GM19372 (cell line): ENCODE results near the gene OR1J4.
"Not testable (repeated sequence)": the region's sequence is repeated elsewhere in the genome, so short reads cannot be mapped to it uniquely, and the experiment has no call there.

Experiments
- ATAC-seq: cut with Tn5 transposase; IDR thresholded peaks from one replicate; pipeline ENCODE4 v1.9.1; 2021; ENCODE audit warnings: mild to moderate bottlenecking, low read depth, moderate library complexity; ENCODE audit not compliant: unreplicated experiment

The OR1J4 gene, protein sequence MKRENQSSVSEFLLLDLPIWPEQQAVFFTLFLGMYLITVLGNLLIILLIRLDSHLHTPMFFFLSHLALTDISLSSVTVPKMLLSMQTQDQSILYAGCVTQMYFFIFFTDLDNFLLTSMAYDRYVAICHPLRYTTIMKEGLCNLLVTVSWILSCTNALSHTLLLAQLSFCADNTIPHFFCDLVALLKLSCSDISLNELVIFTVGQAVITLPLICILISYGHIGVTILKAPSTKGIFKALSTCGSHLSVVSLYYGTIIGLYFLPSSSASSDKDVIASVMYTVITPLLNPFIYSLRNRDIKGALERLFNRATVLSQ

DNA sequence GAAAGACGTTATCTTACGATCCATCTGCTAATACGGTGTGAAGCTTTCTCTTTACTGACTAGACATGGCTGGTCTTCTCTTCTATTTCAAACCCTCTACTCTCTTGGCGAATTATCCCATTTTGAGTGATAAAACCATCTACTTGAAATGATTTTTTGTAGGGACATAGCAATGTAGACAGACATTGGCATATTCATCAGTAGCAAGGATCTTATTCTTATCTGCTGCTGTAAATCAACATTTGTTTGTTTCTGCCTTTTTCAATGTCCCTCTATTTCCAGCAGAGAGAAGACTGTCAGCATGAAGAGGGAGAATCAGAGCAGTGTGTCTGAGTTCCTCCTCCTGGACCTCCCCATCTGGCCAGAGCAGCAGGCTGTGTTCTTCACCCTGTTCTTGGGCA lies at the start of gene OR1J4:
OR1J4 (plus strand) TSS at position 301 of the 400 bp plus-strand sequence; CDS start at position 301, 0 bp downstream.
- ATAC-seq, result no peak

DNA sequence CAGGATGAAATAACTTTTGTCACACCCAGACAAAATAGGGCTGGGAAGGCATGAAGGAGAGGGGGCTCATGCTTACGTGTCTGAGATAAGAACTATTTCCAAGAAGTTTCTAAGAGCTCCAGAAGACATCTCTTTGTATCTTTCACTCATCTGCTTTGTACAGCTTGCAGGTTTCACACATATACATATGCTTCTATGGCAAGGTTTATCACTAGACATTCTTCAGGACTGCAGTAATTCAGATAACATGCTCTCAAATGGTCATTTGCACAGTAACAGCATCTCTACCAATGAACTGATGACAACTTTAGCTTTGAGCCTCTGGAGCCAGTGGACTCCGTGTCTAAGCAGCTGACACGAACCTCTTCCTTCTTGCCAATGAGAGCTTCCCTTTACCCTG lies 44.4 kb upstream of the OR1J4 start:
- ATAC-seq, result no peak

DNA sequence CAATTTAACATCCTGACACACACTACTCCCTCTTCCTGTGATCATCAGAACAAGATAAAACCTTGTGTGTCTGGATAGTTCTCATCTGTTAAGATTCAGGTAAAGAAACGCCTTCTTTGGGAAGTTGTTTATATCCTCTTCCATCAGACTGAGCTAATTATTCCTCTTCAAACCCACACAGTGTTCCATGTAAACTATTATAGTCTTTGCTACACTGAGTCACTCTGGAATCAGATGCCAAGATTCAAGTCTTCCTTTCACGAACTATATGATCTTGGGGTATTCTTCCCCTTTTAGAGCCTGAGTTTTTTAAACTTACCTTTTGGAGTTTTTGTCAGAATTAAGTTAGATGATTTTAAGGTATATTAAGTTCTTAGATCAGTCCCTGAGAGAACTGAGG lies 43.2 kb upstream of the OR1J4 start:
- no peak for ATAC-seq

DNA sequence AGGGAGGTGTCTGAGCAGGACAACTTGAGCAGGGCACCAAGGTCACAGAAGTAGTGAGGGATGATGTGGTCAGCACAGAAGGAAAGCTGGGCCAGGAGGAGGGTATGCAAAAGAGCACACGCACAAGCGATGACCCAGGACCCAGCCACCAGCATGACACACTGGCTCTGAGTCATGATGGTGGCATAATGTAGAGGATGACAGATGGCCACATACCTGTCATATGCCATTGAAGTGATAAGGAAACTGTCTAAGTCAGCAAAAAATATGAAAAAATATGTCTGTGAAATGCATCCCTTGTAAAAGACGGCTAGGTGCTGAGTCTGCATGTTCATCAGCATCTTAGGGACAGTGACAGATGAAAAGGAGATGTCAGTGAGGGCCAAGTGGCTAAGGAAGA lies 41.6 kb upstream of the OR1J4 start:
- ATAC-seq, result no peak

DNA sequence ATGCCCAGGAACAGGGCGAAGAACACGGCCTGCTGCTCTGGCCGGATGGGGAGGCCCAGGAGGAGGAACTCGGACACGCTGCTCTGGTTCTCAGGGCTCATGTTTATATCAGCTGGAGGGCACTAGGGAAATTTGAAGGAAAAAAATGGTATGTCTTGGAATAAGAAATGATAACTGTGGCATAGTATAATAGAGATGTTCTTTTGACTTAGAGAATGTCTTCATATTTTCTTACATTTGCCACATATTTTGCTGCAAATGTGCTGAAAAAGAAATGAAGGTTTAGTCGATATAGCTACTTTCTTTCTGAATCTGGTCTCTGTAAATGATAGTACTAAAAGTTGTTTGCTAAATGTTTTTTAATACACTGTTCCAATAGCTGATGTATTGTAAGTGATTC lies 41.1 kb upstream of the OR1J4 start, which contains the start of gene OR1J1:
OR1J1 (minus strand) TSS at position 101 of the 400 bp plus-strand sequence; CDS start at position 101, 0 bp downstream.
- ATAC-seq, result no peak

DNA sequence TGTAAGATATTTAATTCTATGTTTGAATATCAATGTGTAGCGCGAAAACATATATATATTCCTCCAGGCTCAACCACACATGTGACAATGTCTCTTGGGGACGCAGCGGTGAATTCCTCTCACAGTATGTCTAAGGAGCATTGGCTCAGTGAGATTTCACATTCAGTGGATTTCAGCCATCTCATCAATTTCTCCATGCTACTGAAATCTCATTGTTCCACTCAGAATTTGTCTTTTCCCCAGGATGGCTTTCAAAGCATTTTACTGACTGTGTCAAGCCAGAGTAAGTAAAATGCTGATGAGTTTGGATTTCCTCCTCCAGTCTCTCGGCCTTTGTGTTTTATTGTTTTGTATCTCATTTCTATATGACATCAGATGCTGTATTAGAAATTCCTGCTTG lies 39.9 kb upstream of the OR1J4 start:
- no peak for ATAC-seq

DNA sequence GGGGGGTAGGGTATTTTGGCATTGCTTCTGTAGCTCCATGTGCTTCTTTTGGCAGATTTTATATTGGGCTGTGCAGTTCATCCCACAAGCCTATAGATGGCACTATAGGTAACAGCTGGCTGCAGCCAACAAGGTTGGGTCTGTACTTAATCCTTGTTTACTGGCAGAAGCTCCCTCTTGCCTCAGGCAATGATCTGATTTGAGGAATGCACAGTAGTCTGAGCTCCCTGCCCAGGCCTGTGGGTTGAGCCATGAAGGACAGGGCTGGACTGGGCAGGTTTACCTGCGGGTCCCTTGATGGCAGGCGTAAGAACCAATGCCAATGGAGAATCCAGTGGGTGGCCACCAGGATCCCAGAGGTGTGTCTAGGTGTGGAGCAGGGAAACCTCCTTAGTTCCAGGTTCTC lies 20.1 kb upstream of the OR1J4 start:
- peak; percentile 65 for ATAC-seq

DNA sequence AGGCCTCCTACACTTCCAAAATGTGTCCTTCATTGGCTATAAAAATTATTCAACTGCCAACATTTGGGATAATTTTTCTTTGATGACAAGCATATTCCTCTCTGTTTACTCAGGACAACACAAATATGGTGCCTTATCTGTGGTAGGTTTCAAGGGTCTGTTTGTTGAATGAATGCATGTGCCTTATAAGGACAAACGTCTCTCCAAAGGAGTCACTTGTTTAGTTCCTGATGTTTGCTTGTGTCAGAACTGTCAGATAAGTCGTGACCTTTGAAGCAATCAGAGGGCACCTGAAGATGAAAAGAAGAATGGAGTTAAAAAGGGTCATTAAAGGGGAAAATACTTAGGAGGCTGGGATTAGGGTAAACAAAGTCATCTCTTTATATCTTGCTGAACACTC lies 12.0 kb upstream of the OR1J4 start:
- ATAC-seq, result no peak

DNA sequence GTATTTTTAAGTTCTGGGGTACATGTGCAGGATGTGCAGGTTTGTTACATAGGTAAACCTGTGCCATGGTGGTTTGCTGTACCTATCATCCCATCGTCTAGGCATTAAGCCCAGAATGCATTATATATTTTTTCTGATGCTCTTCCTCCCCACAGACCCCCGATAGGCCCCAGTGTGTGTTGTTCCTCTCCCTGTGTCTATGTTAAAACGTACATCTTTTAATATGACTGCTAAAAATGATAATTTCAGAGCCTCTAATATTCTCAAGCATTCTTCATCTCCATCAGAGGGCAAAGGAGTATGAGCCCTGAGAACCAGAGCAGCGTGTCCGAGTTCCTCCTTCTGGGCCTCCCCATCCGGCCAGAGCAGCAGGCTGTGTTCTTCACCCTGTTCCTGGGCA lies 8.4 kb upstream of the OR1J4 start, which contains the start of gene OR1J2:
OR1J2 (plus strand) TSS at position 301 of the 400 bp plus-strand sequence; CDS start at position 301, 0 bp downstream.
- ATAC-seq, result no peak

DNA sequence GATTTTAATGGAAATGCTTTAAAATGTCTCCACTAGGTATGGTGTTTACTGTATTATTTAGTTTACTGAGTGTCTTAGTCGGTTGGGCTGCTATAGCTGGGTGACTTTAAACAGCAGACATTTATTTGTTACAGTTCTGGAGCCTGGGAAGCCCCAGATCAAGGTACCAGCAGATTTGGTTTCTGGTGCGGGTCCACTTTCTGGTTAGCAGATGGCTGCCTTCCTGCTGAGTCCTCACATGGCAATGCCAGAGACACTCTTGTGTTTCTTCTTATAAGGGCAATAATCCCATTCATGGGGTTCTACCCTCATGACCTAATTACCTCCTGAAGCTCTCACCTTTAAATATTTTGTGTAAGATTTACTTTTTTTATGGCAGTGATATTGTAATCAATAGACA lies 715 bp upstream of the OR1J4 start:
- no peak for ATAC-seq

DNA sequence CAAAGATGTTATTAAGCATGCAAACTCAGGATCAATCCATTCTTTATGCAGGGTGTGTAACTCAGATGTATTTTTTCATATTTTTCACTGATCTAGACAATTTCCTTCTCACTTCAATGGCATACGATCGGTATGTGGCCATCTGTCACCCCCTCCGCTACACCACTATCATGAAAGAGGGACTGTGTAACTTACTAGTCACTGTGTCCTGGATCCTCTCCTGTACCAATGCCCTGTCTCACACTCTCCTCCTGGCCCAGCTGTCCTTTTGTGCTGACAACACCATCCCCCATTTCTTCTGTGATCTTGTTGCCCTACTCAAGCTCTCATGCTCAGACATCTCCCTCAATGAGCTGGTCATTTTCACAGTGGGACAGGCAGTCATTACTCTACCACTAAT lies 435 bp downstream of the OR1J4 start:
- ATAC-seq, result no peak

DNA sequence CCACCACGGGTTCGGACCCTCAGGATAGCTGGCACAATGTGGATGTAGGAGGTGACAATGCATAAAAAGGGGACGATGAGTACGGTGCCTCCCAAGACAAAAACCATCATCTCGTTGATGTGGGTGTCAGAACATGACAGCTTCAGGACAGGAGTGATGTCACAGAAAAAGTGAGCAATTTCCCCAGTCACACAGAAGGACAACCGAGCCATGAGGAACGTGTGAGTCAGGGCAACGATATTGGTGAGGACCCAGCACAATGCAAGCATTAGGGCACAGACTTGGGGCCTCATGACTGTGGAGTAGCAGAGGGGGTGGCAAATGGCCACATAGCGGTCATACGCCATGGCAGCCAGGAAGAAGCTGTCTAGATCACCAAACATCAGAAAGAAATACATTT lies 7.7 kb downstream of the OR1J4 start:
- no peak for ATAC-seq

DNA sequence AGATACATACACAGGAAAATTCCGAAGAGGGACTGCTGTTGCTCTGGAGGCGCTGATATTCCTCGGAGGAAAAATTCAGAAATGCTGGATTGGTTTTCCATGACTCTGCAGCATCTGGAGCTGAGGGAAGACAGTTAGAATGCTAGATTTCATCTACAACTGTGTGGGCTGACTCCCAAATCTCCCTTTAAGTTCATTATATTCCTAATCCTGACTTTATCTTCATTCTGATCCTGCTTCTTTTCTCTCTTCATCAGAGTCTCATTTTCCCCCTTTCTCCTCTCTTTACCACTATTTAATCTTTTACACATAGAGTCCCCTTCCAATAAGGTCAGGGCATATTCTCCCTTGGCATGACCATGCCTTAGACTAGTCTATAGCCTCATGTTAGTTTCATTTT lies 8.3 kb downstream of the OR1J4 start, which contains the start of gene OR1N1:
OR1N1 (minus strand) TSS at position 101 of the 400 bp plus-strand sequence; CDS start at position 101, 0 bp downstream.
- no peak for ATAC-seq

DNA sequence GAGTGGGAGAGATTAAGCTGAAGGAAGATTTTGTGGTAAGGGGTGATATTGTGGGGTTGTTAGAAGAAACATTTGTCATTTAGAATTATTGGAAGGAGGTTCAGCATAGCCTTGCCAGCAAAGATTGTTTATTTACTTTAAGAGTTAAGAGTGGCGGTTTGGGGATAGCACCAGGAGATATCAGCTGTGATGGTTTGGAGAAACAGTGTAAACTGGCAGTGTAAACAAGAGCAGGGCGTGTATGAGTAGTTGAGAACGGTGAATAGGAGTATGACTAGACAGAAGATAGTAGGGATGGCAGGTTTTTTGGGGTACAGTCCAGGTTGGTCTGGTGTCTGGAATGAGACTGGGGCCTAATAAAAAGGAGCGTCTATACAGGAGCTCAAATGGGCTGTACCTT lies 12.2 kb downstream of the OR1J4 start:
- ATAC-seq, result not testable (repeated sequence)

DNA sequence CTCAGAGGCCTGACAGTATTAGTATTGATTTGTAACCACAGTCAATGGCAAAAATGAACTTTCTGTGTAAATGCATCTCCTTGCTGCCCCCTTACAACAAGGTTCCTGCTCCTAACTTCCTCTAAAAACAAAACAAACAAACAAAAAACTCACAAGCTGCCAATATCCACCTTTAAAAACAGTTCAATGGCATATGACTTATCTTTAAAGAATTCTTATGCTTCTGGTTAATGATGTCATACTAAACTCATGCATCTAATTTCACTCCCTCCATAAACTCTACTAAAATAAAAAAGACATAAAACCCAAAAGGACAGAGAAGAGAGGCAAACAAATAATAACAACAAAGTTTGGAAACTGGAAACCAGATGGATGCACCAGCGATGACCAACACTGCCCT lies 17.2 kb downstream of the OR1J4 start:
- no peak for ATAC-seq

DNA sequence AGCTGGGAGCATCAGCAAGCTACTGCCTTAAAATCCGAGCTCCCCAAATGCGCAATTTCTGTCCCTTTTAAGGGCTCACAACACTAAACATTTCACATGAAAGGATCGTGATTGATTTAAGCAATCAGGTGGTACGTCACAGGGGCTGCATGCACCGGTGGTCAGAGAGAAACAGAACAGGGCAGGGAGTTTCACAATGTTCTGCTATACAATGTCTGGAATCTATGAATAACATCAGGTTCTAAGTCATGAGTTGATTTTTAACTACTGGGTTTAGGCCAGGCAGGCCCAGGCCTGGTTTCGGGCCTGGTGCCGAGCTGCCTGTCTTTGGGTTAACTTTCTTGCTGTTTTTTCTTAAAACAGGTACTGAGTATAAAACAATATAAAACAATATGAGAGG lies 18.1 kb downstream of the OR1J4 start:
- ATAC-seq, result not testable (repeated sequence)

DNA sequence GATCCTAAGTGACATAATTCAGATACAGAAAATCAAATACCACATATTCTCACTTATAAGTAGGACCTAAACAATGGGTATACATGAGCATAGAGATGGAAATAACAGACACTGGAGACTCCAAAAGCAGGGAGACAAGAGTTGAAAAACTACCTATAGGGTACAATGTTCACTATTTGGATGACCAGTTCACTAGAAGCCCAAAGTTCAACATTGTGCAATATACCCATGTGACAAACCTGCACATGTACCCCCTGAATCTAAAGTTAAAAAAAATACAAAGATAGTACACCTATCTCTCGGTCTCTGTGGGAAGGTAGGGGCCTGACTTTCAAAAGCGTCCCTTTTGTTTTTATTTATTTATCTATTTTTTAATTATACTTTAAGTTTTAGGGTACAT lies 19.8 kb downstream of the OR1J4 start:
- ATAC-seq, result no peak

DNA sequence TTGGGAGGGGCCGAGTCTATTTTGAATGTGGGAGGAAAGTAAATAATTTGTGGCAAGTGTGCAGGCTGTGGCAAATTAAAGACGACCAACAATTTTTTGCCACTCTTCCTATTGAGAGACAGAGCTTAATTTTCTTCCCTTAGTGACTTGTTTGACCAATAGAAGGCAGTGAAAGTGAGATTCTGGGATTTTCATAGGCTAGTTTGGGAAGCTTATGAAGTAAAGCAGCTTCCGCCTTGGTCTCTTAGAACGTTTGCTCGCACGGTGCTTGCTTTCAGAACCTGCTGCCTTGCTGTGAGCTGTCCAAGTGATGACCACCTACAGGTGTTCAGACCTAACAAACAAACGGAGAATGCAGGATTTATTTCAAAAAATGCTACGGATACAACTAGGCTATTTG lies 27.3 kb downstream of the OR1J4 start:
- ATAC-seq, result no peak

DNA sequence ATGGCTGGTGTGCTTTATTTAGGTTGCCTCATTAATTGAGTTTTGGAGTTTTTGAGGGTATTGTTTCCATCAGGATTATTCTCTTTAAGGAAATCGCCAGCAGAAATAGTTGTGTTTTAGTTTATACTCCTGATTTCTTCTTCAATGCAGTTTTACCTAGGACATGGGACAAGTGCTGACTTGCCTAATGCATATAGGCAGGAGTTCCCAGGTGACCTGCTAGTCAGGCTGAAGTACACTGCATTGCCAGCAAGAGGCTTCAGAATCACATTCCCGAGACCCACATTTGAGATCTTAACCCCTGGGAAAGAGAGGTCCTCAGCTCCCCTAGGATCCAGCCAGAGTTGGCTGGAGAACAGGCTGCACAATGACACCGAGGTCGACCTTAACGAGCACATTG lies 32.4 kb downstream of the OR1J4 start:
- ATAC-seq, result no peak

DNA sequence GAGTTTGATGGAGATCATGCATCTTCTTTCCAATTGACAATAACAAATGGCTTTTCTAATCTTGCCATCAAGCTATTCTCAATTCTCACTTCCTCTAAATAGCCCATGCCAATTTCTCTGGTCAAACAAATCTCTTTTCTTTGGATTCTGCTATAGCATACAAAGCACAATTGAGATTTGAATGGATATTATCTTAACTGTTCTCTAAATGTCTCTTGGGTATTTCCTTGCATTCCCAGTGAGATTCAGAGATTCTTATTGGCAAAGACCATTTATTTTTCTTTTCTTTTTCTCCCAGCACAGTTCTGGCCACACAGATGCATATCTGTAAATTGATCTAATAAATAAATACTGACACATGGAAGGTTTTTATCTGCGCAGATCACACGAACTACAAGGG lies 33.9 kb downstream of the OR1J4 start, which contains the start of gene OR1N2:
OR1N2 (plus strand) TSS at position 301 of the 400 bp plus-strand sequence. CDS start 100 bp downstream, outside the sequence.
- no peak for ATAC-seq

DNA sequence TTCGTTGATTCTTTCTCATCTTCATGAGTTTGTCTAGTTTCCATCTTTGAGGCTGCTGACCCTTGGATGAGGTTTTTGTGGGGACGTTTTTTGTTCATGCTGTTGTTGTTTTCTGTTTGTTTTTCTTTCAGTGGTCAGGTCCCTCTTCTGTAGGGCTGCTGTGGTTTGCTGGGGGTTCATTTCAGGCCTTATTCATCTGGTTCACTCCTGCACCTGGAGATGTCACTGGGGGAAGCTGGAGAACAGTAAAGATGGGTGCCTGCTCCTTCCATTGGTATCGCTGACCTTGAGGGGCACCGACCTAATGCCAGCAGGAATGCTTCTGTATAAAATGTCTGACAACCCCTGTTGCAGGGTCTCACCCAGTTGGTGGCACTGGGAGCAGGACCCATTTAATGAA lies 42.5 kb downstream of the OR1J4 start:
- no peak for ATAC-seq

DNA sequence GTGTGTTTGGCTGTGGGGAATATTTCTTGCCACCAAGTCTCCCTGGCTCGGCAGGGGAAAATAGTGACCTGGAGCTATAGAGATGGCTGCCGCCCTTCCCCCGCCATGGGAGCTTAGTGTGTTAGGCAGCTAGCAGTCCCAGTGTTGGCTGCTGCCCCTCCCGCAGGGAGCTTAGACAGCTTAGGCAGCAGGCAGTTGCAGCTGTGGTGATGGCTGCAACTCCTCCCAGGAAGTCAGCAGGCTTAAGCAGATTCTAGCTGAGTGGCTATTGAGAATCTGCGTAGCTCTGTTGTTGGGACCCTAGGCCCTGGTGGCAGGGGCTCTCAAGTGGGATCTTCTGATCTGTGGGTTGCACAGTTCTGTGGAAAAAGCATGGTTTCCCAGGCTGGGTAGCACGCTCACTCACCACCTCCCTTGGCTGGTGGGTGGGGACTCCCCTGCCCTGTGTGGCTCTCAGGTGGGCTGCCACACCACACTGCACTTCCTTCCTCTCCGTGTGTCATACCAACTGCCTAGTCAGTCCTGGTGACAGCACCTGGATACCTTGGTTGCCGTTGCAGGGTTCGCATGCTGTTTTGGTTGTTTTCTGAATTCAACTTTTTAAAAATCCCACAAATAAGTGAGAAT lies 43.3 kb downstream of the OR1J4 start:
- ATAC-seq, result no peak
